Neuron (in vitro differentiated cells): ENCODE results near the gene NBEA.
A peak's percentile ranks its signal among the peaks of the same experiment; 100 is the strongest.
"Not testable (repeated sequence)": the region's sequence is repeated elsewhere in the genome, so short reads cannot be mapped to it uniquely, and the experiment has no call there.

Source experiments
- H2AFZ ChIP-seq: one replicate; pipeline ENCODE4 v1.6.1; 2013; ENCODE audit warnings: low read depth, mild to moderate bottlenecking, inconsistent platforms, low read length, moderate library complexity
- H3K27me3 ChIP-seq: one replicate; pipeline ENCODE4 v1.6.1; 2013; ENCODE audit warnings: low read length; ENCODE audit not compliant: insufficient read depth
- H3K36me3 ChIP-seq: one replicate; pipeline ENCODE4 v1.6.1; 2013; ENCODE audit warnings: low read length; ENCODE audit not compliant: insufficient read depth
- H3K4me1 ChIP-seq: one replicate; pipeline ENCODE4 v1.6.1; 2013; ENCODE audit warnings: low read length; ENCODE audit not compliant: insufficient read depth
- H3K4me3 ChIP-seq: 2 replicates; pipeline ENCODE4 v1.5.1; 2013; ENCODE audit warnings: mild to moderate bottlenecking, low read length, moderate library complexity
- H3K9me3 ChIP-seq: one replicate; pipeline ENCODE4 v1.6.1; 2013; ENCODE audit warnings: low read length

Gene NBEA

DNA sequence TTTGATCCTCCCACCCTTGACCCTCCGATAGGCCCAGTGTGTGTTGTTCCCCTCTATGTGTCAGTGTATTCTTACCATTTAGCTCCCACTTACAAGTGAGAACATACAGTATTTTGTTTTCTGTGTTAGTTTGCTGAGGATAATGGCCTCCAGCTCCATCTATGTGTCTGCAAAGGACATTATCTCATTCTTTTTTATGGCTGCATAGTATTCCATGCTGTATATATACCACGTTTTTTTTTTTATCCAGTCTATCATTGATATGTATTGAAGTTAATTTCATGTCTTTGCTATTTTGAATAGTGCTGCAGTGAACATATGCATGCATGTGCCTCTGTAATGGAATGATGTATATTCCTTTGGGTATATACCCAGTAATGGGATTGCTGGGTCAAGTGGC lies 27.5 kb downstream of the NBEA start:
- H2AFZ ChIP-seq, H3K4me1 ChIP-seq, H3K36me3 ChIP-seq, H3K27me3 ChIP-seq, H3K9me3 ChIP-seq, H3K4me3 ChIP-seq: not testable (repeated sequence)

DNA sequence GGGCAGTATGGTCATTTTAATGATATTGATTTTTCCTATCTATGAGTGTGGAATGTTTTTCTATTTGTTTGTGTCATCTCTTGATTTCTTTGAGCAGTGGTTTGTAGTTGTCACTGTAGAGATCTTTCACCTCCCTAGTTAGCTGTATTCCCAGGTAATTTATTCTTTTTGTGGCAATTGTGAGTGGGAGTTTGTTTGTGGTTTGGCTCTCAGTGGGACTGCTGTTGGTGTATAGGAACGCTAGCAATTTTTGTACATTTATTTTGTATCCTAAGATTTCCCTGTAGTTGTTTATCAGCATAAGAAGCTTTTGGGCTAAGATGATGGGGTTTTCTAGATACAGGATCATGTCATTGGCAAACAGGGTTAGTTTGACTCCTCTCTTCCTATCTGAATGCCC lies 28.9 kb downstream of the NBEA start:
- Histone ChIP-seq H3K4me3 (no peak overlapping the region), H2AFZ (no peak overlapping the region), H3K4me1 (no peaks in the 10 kb centered on the region), H3K9me3 (peaks cover 2% of the 10 kb centered on the region), H3K27me3 (no peaks in the 10 kb centered on the region), H3K36me3 (no peaks in the 10 kb centered on the region)

DNA sequence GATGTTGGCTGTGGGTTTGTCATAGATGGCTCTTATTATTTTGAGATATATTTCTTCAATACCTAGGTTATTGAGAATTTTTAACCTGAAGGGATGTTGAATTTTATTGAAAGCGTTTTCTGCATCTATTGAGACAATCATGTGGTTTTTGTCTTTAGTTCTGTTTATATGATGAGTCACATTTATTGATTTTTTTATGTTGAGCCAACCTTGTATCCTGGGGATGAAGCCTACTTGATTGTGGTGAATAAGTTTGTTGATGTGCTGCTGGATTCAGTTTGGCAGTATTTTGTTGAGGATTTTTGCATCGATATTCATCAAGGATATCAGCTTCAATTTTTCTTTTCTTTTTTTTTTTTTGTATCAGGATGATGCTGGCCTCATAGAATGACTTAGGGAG lies 29.4 kb downstream of the NBEA start:
- H3K4me3 ChIP-seq, result no peak overlapping the region

DNA sequence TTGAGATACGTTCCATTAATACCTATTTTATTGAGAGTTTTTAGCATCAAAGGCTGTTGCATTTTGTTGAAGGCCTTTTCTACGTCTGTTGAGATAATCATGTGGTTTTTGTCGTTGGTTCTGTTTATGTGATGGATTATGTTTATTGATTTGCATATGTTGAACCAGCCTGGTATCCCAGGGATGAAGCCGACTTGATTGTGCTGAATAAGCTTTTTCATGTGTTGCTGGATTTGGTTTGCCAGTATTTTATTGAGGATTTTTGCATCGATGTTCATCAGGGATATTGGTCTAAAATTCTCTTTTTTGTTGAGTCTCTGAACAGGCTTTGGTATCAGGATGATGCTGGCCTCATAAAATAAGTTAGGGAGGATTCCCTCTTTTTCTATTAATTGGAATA lies 43.1 kb downstream of the NBEA start:
- not testable (repeated sequence) for H2AFZ ChIP-seq, H3K27me3 ChIP-seq, H3K4me3 ChIP-seq, H3K36me3 ChIP-seq, H3K4me1 ChIP-seq
- peaks cover 12% of the 10 kb centered on the region for H3K9me3 ChIP-seq

More for the DNA sequence above, 29.4 kb downstream of the NBEA start:
- Histone ChIP-seq H2AFZ (no peak overlapping the region), H3K9me3 (peaks cover 2% of the 10 kb centered on the region), H3K36me3 (no peaks in the 10 kb centered on the region), H3K27me3 (no peaks in the 10 kb centered on the region), H3K4me1 (no peaks in the 10 kb centered on the region)

DNA sequence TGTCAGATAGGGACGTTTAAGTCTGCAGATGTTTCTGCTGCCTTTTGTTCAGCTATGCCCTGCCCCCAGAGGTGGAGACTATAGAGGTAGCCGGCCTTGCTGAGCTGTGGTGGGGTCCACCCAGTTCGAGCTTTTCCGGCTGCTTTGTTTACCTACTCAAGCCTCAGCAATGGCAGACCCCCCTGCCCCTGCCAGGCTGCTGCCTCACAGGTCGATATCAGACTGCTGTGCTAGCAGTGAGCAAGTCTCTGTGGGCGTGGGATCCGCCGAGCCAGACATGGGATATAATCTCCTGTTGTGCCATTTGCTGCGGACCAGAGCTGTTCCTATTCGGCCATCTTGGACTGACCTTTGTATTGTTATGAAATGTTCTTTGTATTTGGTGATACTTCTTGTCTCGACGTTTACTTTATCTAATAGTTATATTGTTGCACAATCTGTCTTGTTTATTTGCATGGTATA lies 46.3 kb downstream of the NBEA start:
- H3K36me3 ChIP-seq, result no peaks in the 10 kb centered on the region
- no peaks in the 10 kb centered on the region for H3K4me1 ChIP-seq
- H3K9me3 ChIP-seq, result peaks cover 15% of the 10 kb centered on the region
- H3K4me3 ChIP-seq, result no peak overlapping the region
- no peak overlapping the region for H2AFZ ChIP-seq
- H3K27me3 ChIP-seq, result no peaks in the 10 kb centered on the region

DNA sequence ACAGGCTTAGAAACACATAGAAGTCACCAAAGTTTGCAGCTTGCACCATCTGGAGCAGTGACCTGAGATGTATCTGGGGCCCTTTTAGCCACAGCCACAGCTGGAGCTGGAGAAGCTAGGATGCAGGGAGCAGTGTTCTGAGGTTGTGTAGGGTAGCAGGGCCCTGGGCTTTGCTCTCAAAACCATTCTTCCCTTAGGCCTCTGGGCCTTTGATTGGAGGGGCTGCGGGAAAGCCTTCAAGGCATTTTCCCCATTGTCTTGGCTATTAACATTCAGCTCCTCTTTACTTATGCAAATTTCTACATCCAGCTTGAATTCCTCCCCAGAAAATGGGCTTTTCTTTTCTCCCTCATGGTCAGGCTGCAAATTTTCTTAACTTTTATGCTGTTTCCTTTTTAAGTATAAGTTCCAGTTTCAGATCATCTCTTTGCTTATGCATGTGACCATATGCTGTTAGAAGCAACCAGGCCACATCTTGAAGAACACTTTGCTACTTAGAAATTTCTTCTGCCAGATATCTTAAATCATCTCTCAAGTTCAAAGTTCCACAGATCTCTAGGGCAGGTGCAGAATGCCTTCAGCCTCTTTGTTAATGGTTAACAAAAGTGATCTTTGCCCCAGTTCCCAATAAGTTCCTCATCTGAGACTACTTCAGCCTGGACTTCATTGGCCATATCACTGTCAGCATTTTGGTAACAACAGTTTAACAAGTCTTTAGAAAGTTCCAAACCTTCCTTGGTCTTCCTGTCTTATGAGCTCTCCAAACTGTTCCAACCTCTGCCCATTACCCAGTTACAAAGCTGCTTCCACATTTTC lies 48.5 kb downstream of the NBEA start:
- H3K9me3 ChIP-seq, result peaks cover 15% of the 10 kb centered on the region
- H2AFZ ChIP-seq, result no peak overlapping the region
- no peaks in the 10 kb centered on the region for H3K4me1 ChIP-seq
- H3K27me3 ChIP-seq, result no peaks in the 10 kb centered on the region
- no peaks in the 10 kb centered on the region for H3K36me3 ChIP-seq
- H3K4me3 ChIP-seq, result no peak overlapping the region

DNA sequence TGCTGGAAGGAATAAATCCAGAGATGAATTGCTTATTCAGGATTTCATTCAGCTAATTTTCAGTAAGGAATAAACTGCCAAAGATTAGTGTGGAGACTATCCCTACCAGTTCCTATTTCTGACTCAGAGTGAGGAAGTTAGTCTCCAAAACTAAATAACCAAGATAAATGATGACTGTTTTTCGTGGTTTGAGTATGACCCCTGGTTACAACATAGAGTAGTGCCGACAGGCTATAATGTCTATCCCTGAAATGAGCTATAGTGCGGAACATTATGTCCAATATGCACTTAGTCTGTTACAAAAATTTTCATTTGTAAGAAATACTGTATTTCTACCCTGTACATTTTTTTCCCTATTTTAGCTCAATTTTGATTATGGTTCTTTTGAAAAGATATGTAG lies 51.4 kb downstream of the NBEA start:
- no peaks in the 10 kb centered on the region for H3K27me3 ChIP-seq

DNA sequence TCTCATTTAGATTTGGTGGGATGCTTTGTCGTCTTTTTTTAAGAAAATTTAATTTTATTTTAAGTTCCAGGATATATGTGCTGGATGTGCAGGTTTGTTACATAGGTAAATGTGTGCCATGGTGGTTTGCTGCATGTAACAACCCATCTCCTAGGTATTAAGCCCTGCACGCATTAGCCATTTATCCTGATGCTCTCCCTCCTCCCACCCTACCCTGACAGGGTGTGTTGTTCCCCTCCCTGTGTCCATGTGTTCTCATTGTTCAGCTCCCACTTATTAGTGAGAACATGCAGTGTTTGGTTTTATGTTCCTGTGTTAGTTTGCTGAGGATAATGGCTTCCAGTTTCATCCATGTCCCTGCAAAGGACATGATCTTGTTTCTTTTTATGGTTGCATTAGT lies 61.7 kb downstream of the NBEA start:
- H3K4me1 ChIP-seq, H2AFZ ChIP-seq, H3K4me3 ChIP-seq, H3K9me3 ChIP-seq, H3K27me3 ChIP-seq, H3K36me3 ChIP-seq: not testable (repeated sequence)

More for the DNA sequence above, 51.4 kb downstream of the NBEA start:
- Histone ChIP-seq H2AFZ (no peak overlapping the region), H3K4me3 (no peak overlapping the region), H3K36me3 (no peaks in the 10 kb centered on the region), H3K9me3 (peaks cover 12% of the 10 kb centered on the region), H3K4me1 (no peaks in the 10 kb centered on the region)

DNA sequence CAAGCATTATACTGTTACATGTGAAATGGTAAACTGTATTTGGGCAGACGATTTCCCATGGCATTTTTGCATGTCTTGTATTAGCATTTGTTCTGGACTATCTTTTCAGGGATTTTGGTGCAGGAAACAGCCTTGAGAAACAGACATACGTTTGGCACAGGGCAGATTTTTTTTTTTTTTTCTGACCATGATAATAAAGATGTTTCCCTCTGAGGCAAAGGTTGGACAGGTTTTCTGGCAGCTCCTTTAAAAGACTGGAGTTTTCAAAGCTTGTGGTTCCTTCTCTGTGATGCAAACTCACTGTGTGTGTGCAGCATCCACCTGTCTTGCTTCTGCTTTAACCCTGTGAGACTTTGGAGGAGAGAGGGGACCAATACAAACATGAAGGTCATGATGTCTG lies 63.0 kb downstream of the NBEA start:
- H3K36me3 ChIP-seq, result no peaks in the 10 kb centered on the region
- no peaks in the 10 kb centered on the region for H3K27me3 ChIP-seq
- H3K4me3 ChIP-seq, result no peak overlapping the region
- no peaks in the 10 kb centered on the region for H3K4me1 ChIP-seq
- H3K9me3 ChIP-seq, result no peaks in the 10 kb centered on the region
- H2AFZ ChIP-seq, result no peak overlapping the region

DNA sequence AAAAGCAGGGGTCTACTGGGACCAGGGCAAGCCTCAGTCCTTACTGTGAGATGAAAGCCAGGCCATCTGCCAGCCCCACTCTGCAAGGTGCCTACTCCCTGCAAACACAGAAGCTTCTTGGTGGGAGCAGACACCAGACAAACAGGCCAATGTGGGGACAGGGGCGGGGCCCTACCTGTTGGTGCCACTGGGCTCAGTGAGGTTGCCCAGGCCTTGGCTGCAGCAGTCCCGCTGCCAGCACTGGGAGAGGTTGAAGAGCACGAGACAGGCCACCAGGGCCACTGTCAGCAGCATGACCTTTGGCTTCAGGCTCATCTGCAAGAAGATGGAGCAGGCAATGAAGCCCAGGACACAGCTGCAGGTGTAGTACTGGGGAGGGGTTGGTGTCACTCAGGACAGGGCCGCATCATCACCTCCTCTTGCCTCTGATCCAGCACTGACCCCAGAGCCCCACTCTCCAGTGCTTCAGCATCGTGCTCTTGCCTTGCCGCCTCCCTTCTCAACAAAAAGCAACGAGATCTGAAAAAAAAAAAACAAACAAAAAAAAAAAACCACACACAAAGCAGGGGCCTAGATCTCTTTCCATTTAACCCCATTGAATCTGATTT lies 72.6 kb downstream of the NBEA start:
- no peak overlapping the region for H3K4me3 ChIP-seq
- no peaks in the 10 kb centered on the region for H3K27me3 ChIP-seq
- no peak overlapping the region for H2AFZ ChIP-seq
- no peaks in the 10 kb centered on the region for H3K36me3 ChIP-seq
- peaks cover 18% of the 10 kb centered on the region for H3K4me1 ChIP-seq
- no peaks in the 10 kb centered on the region for H3K9me3 ChIP-seq

DNA sequence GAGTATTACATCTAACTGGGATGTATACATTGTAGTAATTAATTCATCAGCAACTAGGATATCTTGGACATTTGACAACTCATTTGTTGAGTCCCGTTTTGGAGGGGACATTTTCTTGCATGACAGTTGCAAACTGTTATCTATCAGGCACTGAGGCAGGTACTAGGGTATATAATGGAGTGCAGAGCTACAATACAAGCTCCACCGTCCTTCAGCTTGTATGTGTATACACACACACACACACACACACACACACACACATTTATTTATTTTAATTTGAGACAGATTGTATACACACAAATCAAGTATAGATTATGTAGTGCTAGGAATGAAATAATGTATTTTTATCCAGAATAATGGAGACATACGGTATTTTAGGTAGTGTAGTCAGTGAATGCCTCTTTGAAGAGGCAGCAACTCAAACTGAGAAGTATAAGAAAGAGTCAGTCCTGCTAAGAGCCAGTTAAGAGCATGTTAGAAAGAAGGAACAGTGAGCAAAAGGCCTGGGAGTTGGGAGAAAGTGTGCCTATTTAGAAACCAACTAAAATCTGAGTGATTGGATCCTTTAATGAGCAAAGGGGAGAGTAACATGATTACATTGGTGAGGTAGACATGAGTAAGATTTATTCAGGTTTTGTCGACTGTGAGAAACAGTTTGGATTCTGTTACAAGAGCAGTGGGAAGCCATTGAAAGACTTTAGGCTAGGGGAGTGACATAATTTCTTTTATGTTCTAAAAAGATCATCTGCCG lies 74.5 kb downstream of the NBEA start:
- H3K9me3 ChIP-seq, result no peaks in the 10 kb centered on the region
- H3K27me3 ChIP-seq, result no peaks in the 10 kb centered on the region
- peak overlapping the region; percentile 10 for H3K4me3 ChIP-seq

DNA sequence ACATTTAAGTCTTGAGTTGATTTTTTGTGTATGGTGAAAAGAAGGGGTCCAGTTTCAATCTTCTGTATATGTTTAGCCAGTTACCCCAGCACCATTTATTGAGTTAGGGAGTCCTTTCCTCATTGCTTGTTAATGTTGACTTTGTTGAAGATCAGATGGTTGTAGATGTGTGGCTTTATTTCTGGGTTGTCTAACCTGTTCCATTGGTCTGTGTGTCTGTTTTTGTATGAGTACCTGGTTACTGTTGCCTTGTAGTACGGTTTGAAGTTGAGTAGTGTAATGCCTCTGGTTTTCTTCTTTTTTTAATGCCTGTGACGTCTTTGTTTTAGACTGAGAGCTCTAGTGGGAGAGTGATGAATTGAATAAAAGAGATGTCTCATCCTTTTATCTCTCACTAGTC lies 83.2 kb downstream of the NBEA start:
- H3K4me1 ChIP-seq, result no peaks in the 10 kb centered on the region
- no peaks in the 10 kb centered on the region for H3K36me3 ChIP-seq
- no peaks in the 10 kb centered on the region for H3K9me3 ChIP-seq
- no peak overlapping the region for H3K4me3 ChIP-seq
- no peak overlapping the region for H2AFZ ChIP-seq
- no peaks in the 10 kb centered on the region for H3K27me3 ChIP-seq

More for the DNA sequence above, 74.5 kb downstream of the NBEA start:
- Histone ChIP-seq H3K4me1 (peaks cover 18% of the 10 kb centered on the region), H3K36me3 (no peaks in the 10 kb centered on the region), H2AFZ (no peak overlapping the region)

DNA sequence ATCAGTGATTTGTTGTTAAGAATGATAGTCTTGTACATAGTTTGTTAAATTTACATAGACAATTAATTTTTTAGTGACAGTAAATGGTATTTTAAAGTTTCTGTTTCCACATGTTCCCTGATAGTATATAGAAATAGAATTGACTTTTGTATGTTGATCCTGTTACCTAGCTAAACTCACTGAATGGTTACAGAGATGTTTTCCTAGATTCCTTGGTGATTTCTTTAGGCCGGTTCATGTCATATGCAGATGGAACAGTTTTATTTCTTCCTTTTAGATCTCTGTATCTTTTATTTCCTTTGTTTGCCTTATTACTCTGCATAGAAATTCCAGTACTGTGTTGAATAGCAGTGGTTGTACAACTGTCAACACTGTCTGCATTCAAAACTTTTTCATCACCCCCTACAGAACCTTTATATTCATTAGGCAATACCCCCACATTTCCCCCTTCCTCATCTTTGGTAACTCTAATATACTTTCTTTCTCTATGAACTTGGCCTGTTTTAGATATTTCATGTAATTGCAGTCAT lies 86.3 kb downstream of the NBEA start:
- H3K9me3 ChIP-seq, result peaks cover 3% of the 10 kb centered on the region
- no peak overlapping the region for H3K4me3 ChIP-seq
- H2AFZ ChIP-seq, result no peak overlapping the region
- no peaks in the 10 kb centered on the region for H3K4me1 ChIP-seq
- no peaks in the 10 kb centered on the region for H3K27me3 ChIP-seq
- no peaks in the 10 kb centered on the region for H3K36me3 ChIP-seq
